C4-2B (cell line): ENCODE data around the gene TCHP.
A peak's percentile ranks its signal among the peaks of the same experiment; 100 is the strongest.
"Not testable (repeated sequence)": the region's sequence is repeated elsewhere in the genome, so short reads cannot be mapped to it uniquely, and the experiment has no call there.

Source experiments
- H3K27ac ChIP-seq: fragments of 450-650 bp; 2 replicates; pipeline ENCODE4 v1.5.1; 2017
- ZFX ChIP-seq: fragments of 450-650 bp; IDR thresholded peaks from 2 replicates; pipeline ENCODE4 v1.6.1; 2017
- TF ChIP-seq, protein P1 (sequence below): fragments of 450-650 bp; conservative IDR thresholded peaks from 2 replicates; pipeline ENCODE4 v1.5.1; 2017; ENCODE audit warnings: mild to moderate bottlenecking

Gene TCHP

DNA sequence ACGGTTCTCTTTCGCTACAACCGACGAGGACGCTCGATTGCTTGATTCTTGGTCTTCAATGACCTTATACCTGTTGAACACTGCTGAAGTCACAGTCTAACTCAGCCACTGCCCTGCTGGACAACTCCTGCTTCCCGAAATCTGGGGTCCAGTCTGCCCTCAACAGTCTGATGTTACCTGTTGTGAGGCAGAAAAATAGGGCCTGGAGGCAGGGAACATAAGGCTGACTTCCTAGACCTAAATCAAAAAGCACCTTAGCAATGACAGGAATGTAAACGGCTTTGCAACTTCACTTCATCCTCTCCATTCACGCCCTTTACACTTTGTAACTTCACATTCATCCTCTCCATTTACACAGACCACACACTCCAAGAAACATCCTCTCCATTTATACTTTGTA lies 19.1 kb upstream of the TCHP start:
- TF ChIP-seq, protein P1, sequence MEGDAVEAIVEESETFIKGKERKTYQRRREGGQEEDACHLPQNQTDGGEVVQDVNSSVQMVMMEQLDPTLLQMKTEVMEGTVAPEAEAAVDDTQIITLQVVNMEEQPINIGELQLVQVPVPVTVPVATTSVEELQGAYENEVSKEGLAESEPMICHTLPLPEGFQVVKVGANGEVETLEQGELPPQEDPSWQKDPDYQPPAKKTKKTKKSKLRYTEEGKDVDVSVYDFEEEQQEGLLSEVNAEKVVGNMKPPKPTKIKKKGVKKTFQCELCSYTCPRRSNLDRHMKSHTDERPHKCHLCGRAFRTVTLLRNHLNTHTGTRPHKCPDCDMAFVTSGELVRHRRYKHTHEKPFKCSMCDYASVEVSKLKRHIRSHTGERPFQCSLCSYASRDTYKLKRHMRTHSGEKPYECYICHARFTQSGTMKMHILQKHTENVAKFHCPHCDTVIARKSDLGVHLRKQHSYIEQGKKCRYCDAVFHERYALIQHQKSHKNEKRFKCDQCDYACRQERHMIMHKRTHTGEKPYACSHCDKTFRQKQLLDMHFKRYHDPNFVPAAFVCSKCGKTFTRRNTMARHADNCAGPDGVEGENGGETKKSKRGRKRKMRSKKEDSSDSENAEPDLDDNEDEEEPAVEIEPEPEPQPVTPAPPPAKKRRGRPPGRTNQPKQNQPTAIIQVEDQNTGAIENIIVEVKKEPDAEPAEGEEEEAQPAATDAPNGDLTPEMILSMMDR, result no peak
- no peak for TF ChIP-seq ZFX
- peak overlapping the region; percentile 69 for H3K27ac ChIP-seq

DNA sequence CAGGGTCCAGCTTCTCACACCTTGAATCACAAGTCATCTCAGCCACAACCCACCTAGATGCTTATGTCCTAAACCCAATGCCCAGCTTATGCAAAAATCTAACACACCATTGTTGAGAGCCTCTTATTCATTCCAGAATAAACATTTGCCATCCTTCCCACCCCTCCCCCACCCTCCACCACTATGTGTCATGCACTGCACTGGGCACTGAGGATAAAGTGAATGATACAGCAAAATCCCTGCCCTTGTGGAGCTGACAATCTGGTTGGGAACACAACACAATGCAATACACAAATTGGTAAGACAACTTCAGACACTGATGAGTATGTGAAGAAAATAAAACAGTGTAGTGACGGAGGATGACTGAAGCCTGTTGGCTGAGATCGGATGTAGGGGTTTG lies 18.3 kb upstream of the TCHP start:
- TF ChIP-seq, protein P1, result no peak
- no peak for TF ChIP-seq ZFX
- H3K27ac ChIP-seq, result no peak overlapping the region

DNA sequence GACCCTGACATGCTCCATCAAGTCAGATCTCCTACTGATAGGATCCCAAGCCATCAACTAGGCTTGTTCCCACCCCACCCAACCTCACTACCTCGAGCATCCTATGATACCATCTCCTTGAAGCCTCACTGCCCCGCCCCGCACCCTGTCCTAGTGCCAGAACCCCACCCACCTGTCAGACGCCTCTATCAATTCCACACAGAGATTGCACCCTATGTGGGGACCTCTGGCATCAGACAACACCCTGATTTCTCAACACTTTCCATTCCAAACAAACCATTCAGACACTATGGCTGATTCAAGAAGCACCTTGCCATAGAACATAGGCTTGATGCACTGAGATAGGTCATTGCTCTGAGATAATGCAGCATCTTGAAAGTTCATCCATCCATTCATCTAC lies 16.6 kb upstream of the TCHP start:
- no peak overlapping the region for H3K27ac ChIP-seq
- no peak for TF ChIP-seq ZFX
- TF ChIP-seq, protein P1, result no peak

DNA sequence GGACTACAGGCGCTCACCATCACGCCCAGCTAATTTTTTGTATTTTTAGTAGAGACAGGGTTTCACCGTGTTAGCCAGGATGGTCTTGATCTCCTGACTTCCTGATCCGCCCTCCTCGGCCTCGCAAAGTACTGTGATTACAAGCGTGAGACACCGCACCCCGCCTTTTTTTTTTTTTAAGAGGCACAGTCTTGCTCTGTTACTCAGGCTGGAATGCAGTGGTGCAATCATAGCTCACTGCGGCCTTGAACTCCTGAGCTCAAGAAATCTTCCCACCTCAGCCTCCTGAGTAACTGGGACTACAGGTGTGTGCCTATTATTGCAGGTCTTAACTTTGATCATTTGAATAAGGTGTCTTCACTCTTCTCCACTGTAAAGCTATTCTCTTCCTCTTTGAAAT lies 14.5 kb upstream of the TCHP start:
- H3K27ac ChIP-seq, result peak overlapping the region; percentile 14; the same call in 1 of the 2 replicates

DNA sequence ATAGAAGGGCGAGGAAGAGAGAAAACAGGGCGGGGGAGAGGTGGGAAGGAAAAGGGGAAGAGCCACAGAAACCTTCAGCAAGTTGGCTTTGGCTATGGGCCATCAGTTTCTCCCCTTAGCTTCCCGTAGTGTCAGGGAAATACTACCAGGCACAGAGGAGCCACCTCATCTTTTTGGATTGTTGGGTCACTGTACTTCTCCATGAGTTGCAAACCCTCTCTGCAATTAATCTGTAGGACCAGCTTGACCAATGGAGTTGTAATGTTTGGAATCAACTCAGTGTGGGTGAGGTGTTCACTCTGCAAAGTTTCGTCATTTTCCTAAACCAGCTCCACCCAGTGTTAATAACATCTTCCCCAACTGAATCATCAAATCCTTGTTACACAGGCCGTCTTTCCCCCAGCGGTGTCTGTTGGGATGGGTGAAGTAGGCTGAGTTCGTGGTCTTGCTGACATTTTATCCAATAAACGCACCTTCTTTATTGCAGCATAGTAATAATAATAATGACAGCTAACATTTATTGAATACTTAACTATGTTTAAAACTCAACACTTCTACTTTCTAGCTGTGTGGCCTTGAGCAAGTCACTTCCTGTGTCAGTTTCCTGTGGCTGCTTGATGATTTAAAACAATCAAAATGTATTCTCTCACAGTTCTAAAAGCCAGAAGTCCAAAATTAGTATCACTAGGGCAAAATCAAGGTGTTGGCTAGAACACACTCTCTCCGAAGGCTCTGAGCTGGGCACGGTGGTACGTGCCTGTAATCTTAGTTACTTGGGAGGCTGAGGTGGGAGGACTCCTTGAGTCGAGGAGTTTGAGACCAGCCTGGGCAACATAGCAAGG lies 11.7 kb upstream of the TCHP start:
- no peak overlapping the region for H3K27ac ChIP-seq
- TF ChIP-seq ZFX, result no peak
- TF ChIP-seq, protein P1, result no peak

More for the DNA sequence above, 14.5 kb upstream of the TCHP start:
- TF ChIP-seq, protein P1, result no peak
- no peak for TF ChIP-seq ZFX

DNA sequence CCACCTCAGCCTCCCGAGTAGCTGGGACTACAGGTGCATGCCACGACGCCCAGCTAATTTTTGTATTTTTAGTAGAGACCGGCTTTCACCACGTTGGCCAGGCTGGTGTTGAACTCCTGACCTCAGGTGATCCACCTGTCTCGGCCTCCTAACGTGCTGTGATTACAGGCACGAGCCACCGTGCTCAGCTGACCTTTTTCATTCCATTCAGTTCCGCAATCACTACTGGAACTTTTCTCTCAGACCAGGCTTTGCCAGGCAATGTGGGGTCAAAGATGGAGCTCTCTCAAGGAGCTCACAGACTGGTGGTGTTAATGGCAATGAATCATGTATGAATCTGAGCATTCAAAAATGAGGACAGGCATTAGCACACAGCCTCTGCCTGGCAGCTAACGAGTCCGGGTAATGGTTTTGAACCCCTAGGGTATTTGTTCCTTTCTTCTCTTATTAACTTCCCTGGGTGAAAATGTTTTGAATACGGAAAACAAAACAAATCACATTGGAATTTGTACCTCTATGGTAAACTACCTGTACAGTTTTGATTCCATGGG lies 9.4 kb upstream of the TCHP start:
- TF ChIP-seq ZFX, result no peak
- TF ChIP-seq, protein P1, result no peak
- H3K27ac ChIP-seq, result no peak overlapping the region

DNA sequence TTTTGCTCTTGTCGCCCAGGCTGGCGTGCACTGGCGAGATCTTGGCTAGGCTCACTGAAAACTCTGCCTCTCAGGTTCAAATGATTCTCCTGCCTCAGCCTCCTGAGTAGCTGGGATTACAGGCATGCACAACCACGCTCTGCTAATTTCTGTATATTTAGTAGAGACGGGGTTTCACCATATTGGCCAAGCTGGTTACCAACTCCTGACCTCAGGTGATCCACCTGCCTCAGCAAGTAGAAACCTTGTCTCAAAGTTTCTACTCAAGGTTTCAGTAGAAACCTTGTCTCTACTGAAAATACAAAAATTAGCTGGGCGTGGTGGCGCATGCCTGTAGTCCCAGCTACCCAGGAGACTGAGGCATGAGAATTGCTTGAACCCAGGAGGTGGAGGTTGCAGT lies 8.3 kb upstream of the TCHP start:
- not testable (repeated sequence) for H3K27ac ChIP-seq
